ENCODE data around the gene ACTMAP. TPM values are rescaled to one million over a fixed set of nuclear protein-coding genes. Genes with fewer than 3 reads are reported as not detected.
A peak's percentile ranks its signal among the peaks of the same experiment; 100 is the strongest.
"Not testable (repeated sequence)": the region's sequence is repeated elsewhere in the genome, so short reads cannot be mapped to it uniquely, and the experiment has no call there.

ACTMAP gene, protein sequence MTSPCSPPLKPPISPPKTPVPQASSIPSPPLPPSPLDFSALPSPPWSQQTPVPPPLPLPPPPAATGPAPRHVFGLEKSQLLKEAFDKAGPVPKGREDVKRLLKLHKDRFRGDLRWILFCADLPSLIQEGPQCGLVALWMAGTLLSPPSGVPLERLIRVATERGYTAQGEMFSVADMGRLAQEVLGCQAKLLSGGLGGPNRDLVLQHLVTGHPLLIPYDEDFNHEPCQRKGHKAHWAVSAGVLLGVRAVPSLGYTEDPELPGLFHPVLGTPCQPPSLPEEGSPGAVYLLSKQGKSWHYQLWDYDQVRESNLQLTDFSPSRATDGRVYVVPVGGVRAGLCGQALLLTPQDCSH
- total RNA-seq: 5.7 and 6.7 TPM in 2 replicates

DNA sequence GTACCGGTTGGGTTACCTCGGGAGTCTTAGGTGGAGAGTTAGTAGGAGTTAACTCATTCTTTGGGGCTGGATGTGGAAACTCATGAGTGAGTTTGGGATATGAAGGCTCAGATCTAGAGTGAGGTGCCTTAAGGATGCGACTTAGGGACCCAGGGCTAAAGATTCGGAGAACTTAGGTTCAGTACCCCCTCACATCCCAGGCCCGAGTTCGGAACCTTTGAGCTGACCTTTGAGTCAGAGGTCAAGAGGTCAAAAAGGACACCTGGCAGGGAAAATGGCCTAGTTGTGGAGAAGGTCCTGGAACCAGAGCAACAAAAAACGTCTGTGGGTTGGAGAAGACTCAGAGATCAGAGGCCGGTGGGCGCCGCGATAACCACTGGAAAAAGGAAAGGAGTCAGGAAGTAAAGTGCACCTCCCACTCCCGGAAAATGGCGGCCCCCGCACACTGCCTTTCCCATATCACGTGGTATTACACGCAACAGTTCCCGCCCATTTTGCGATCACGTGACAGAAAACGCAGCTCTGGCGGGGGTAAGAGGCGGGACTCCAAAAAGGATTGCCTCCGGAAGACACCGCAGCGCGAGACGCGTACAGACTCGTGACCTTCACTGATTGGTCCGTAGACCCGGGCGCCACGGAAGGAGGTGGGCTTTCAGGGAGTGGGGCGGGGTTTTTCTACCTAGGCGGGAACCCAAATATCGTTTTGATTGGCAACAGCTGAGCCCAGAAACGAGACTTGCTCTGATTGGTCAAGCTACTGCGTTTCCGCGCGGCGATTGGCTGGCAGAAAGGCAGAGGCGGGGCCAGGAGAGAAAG lies at the start of gene ACTMAP:
ACTMAP (minus strand) TSS at position 420 of the 816 bp plus-strand sequence. CDS start 674 bp downstream, outside the sequence.
- DNase-seq (ENCODE audit: extremely low read depth, low read depth, low spot score): peak; percentile 98

DNA sequence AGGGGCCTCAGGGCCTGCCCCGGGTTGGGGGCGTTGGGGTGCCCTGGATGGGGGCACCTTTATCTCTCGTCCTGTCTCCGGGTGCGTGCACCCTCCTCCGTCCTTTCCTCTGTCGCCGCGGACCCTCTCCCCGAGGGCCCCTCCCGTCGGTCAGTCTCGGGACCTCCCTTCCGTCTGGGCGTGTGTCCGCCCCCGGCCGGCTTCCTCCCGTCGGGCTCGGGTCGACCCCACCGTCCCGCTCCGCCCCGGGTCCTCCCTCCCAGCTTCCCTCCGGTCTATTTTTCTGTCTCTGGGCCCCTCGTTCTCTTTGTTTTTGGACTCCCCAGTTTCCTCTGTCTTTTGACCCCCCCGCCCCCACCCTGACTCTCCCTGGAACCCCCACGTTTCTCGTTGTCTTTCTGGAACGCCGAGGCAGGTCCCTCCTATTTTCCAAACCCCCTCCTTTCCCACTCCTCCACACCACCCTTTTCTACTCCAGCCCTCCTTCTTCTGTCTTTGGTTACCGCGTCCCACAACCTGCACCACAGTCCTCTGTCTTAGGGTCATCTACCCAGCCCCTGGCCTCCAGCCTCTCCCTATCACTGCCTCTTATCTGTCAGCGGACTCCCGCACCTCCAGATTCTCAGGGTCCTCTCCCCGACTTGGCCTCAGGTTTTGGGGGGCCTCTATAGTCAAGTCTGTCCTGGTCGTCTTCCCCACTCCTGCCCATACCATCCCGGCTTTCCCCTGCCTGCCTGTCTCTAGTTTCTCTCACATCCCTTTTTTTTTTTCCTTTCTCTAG lies 49.5 kb upstream of the ACTMAP start:
- DNase-seq (ENCODE audit: extremely low read depth, low read depth, low spot score): no peak

DNA sequence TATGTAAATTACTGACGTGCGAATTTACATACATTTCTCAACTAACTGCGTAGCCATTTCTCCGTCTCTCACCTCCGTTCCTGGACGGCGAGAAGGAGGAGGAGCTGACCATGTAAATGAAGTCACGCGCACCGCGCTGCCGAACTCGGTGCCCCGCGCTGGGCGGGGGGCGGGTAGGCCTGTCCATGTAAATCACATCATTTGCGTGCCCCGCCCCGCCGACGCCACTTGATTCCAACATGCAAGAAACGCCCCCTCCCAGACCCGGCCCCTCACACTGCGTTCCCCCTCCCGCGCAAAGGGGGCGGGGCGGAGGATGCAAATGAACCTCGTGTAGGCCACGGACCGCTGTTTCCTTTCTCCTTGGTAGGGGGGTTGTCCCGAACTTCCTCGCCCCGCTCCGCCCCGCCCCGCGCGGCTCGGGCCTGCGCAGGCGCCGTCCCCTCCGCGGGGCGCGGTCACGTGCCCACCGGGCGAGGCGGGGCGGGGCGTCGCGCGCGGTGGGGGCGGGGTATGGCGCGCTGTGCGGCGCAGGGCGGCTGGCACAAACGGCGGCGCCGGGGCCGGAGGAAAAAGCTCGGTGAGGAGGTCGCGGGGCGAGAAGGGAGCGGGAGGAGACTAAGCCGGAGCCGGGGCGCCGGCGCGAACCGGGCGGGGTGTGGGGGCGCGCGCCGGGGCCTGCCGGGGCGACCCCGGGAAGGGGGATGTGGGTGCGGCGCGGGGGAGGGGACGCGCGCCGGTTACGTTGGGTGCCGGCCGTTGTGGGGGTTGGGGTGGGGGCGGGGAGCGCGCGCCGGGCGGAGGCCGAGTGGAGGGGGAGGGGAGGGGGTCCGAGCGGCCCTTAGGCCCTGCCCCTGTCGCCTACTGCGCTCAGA lies 48.6 kb upstream of the ACTMAP start, which contains the start of gene EGLN2:
EGLN2 (plus strand) TSS at position 509 of the 875 bp plus-strand sequence. CDS start 1,382 bp downstream, outside the sequence.
- peak; percentile 77 for DNase-seq (ENCODE audit: extremely low read depth, low read depth, low spot score)

DNA sequence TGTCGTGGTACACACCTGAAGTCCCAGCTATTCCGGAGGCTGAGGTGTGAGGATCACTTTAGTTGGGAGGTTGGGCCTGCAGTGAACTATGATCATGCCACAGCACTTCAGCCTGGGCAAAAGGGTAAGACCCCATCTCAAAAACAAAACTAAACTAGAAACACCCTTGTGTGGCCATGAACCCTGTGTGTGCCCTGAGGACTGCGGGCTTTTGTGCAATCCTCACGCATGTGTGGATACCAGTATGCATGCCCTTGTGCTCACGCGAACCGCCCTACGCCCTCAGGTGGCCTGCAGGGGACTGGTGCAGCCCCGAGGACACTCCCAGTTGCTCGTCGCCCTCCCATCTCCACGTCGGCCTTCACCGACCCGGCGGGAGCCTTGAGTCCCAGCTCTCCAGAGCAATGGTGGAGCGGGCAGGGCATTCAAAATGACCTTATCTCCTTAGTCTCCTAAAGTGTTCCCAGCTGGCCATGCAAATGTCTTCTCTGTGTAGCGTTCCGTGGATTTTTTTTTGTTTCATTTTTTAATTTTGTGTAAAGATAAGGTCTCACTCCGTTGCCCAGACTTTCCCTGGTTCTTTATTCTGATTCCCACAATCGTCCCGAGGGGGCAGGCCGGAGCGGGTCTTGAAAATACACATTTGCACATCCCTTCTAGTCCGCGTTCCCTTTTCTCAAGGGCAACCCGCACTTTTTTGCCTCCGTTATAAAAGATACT lies 47.8 kb upstream of the ACTMAP start:
- no peak for DNase-seq (ENCODE audit: extremely low read depth, low read depth, low spot score)

DNA sequence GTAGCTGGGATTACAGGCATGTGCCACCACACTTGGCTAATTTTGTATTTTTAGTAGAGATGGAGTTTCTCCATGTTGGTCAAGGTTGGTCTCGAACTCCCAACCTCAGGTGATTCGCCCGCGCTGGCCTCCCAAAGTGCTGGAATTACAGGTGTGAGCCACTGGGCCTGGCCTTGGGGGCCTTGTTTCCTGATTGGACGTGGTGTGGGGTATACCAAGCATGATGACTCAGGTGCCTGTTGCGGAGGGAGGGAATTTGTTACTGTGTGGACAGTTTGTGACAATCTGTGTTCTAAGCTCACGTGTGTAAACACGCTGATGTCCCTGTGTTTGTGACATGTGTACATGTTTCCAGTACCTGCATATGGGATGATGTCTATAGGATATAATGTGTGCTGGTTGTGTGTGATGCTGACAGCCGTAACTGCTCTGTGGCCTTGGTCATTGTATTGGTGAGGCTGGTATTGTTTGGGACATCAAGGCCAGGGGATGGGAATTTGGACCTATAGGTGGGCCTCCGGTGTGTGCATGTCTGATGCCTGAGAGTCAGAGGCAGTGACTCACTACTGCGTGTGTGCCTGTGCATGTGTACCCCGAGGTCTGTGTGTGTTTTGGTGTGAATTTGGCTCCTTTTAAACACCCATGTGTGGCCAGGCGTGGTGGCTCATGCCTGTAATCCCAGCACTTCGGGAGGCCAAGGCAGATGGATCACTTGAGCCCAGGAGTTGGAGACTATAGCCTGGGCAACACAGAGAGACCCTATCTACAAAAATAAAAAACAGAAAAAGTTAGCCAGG lies 47.1 kb upstream of the ACTMAP start:
- no peak for DNase-seq (ENCODE audit: extremely low read depth, low read depth, low spot score)

DNA sequence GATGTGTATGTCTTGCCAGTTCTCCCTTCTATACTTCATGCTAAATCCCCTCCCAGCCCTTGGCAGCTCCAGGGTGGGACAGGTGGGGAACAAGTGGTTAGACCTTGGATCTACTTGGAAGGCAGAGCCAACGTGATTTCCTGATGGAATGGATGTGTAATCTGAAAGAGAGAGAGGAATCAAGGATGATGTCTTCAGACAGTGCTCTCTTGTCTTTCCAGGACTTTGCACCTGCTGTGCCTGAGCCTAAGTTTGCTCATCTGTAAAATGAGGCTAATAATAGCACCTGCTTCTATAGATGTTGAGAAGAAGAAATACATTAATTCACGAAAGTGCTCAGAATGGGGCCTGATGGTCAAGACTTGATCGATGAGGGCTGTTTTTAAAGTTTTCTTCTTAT lies 41.7 kb upstream of the ACTMAP start:
- DNase-seq (ENCODE audit: extremely low read depth, low read depth, low spot score): no peak

DNA sequence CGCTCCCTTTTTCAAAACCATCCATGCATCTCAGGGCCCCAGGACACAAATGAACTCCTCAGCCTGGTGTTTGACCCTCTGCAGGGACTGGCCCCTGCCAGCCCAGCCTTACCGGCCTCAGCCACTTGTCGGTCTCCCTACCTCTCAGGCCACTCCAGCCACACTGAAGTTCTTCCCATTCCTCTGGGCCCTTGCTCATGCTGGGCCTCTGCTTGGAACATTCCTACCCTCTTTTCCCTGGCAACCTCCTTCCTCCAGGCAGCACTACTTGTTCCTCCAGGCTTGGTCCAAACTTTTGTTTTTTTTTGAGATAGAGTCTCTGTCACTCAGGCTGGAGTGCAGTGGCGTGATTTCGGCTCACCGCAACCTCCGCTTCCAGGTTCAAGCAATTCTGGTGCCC lies 41.1 kb upstream of the ACTMAP start:
- no peak for DNase-seq (ENCODE audit: extremely low read depth, low read depth, low spot score)

DNA sequence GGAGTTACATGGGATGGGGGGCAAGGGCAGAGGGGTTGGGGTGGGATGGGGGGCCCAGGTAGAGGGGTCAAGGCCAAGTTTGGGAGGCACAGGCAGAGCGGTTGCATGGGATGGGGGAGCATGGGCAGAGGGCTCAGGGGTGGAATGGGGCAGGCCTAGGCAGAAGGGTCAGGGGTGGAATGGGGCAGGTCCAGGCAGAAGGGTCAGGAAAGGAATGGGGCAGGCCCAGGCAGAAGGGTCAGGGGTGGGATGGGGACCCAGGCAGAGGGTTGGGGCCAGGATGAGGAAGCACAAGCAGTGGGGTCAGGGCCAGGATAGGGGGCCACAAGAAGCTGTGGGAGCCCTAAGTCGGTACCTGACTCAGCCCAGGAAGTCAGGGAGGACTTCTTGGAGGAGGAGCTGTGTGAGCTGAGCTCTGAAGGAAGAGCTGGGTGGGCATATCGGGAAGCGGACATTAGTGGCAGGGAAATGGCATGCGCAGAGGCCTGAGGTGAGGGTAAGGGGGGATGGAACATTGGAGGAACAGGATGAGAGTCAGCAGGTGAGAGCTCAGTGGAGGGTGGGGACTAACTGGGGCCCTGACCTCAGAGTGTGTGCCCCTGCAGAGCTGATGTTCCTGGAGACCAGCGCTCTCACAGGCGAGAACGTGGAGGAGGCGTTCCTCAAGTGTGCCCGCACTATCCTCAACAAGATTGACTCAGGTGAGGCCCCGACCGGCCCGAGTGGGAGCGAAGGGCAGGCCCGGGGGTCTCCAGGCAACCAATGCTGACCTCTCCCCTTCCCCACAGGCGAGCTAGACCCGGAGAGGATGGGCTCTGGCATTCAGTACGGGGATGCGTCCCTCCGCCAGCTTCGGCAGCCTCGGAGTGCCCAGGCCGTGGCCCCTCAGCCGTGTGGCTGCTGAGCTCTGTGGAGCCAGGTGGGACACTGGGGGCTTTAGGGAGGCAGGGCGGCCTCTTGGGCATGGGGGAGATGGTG lies 36.1 kb upstream of the ACTMAP start:
- no peak for DNase-seq (ENCODE audit: extremely low read depth, low read depth, low spot score)

DNA sequence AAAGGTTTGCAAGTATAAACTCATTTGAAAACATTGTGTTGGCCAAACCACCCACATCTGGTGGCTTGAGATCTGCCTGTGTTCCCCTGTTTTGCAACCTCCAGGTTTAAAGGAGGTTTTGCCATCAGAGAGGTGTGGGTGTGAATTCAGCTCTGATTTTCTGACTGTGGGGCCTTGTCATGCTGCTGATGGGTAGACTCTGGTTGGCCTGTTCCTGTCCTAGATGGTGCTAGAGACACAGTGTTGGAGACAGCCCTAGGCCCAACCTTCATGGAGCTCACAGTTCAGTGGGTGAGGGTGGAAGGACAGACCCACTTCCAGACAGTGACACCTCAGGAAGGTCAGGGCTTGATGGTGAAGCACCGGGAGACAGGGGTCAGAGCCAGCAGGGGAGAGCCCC lies 35.2 kb upstream of the ACTMAP start:
- DNase-seq (ENCODE audit: extremely low read depth, low read depth, low spot score): no peak

DNA sequence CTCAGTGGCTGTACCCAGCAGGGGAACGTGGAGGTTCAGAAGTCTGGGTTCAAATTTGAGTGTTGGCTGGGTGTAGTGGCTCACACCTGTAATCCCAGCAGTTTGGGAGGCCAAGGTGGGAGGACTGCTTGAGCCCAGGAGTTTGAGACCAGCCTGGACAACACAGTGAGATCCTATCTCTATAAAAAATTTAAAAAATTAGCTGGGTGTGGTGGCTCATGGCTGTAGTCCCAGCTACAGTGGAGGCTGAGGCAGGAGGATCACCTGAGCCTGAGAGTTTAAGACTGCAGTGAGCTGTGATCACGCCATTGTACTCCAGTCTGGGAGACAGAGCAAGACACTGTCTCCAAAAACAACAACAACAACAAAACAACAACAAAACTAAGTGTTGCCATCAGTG lies 33.9 kb upstream of the ACTMAP start:
- not testable (repeated sequence) for DNase-seq (ENCODE audit: extremely low read depth, low read depth, low spot score)

DNA sequence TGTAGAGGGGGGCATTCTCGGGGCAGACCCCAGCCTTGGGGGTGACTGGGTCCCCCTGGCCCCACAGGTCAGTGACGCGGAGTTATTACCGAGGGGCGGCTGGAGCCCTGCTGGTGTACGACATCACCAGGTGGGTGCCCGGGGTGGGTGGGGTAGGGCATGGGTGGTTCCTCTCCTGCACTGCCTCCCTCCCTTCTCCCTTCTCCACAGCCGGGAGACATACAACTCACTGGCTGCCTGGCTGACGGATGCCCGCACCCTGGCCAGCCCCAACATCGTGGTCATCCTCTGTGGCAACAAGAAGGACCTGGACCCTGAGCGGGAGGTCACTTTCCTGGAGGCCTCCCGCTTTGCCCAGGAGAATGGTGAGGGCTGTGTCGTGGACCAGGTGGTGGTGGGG lies 33.4 kb upstream of the ACTMAP start:
- DNase-seq (ENCODE audit: extremely low read depth, low read depth, low spot score): no peak

DNA sequence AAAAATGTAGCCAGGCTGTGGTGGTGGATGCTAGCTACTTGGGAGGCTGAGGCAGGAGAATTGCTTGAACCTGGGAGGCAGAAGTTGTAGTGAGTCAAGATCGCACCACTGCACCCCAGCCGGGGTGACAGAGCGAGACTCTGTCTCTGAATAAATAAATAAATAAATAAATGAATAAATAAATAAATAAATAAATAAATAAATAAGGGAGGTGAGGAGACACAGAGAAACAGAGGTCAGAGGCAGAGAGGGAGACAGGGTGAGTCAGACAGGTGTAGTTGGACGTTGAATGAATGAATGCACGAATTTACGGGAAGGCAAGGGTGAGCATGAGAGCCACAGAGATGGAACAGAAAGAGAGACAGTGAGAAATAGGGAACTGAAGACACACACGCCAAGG lies 30.9 kb upstream of the ACTMAP start:
- DNase-seq (ENCODE audit: extremely low read depth, low read depth, low spot score): no peak

DNA sequence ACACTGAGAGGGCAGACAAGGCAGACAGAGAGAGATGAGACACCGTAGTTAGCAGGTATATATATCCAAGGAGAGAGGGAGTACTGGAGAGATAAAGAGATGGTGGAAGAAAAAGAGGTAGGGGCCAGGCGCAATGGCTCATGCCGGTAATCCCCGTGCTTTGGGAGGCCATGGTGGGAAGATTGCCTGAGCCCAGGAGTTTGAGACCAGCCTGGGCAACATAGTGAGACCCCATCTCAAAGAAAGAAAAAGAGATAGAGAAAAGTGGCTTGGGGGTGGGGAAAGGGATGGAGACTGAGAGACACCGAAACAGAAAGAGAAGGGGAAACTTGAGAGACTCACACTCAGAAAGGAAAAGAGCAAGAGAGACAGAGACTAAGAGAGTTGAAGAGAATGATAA lies 30.3 kb upstream of the ACTMAP start:
- no peak for DNase-seq (ENCODE audit: extremely low read depth, low read depth, low spot score)

DNA sequence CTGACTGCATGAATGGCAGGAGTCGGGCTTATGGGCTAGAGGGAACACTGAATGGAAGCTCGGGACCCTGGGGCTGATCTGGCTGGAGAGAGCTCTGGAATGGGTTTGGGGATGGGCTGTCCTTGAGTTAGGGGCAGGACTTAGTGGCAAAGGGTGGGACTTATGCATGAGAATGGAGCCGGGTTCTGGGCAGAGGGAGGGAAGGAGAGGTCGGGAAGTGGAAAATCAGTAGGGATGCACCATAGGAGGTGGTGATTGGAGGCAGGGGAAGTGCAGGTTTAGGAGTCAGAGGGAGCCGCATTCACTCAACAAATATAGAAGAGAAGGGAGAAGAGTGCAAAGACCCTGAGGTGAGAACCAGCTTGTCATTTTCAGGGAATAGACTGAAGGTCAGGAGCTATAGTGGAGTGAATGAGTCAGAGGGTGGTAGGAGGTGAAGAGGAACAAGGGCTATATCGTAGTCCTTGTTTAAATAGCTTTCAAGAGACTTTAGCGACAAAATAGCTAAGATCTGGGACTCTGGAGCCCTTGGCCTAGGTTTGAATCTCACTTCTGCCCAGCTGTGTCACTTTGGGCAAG lies 28.5 kb upstream of the ACTMAP start:
- no peak for DNase-seq (ENCODE audit: extremely low read depth, low read depth, low spot score)

DNA sequence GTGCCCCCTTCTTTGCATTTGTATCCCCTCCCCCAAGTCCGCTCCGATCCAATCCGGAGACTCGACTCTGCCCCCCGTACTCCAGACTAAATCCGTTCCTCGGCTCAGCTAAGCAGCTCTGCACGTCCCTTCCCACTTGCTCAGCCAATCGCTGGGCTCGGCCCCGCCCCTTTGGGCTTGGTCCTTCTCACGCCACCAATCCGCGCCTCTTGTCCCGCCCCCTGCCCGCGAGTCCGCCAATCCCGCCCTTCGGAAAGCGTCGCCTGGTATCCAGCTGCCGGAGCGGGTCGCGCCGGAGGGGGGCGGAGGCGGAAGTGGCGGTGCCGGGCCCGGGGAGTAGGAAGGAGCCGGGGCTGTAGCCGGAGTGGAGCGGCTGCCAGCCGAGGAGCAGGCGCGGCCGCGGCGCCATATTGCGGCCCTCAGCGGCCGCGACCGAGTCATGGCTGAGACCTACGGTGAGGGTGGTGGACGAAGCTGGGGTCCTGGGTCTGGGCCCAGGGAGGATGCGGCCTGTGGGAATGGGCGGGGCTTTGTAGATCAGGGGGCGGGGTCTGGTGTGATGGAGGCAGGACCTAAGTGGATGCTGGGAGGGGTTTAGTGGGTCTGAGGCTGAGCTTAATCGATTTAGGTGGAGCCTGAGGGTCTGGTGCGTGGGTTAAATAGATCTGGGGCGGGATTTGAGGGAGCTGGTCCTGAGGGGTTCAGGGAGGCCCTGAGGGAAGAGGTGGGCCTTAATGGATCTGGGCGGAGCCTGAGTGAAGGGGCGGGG lies 27.8 kb upstream of the ACTMAP start, which contains the start of gene RAB4B:
RAB4B (plus strand) TSS at position 311 of the 769 bp plus-strand sequence; CDS start at position 440, 129 bp downstream.
- peak; percentile 92 for DNase-seq (ENCODE audit: extremely low read depth, low read depth, low spot score)

DNA sequence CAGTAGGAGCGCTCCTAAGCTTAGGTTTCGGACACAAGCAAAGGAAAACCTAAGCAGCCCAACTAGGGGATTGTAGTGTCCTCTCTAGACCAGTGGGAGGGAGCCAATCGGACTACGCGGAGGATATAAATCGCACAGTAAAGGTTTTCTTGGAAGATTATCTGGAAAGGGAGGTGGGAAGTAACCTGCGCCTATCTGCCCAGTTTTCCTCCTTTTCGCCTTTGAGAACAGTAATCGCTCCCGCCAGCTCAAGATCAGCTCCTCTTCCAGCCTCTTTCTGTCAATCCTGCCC lies 27.3 kb upstream of the ACTMAP start:
- DNase-seq (ENCODE audit: extremely low read depth, low read depth, low spot score): no peak
